Transverse colon (tissue), 4 donors: ENCODE results near the gene ARHGAP31. TPM values are rescaled to one million over a fixed set of nuclear protein-coding genes. Genes with fewer than 3 reads are reported as not detected.

Experiments
- DNase-seq: peaks from one replicate; pipeline ENCODE4 v3.0.0-alpha.2; 2019
- H3K27ac ChIP-seq, 4 donors: fragments of 200-600 bp; sonication (generic); 2 replicates each; pipeline ENCODE4 v1.5.1; 2016 to 2018; ENCODE audit warnings: inconsistent platforms in 4 of 4
- H3K27me3 ChIP-seq: fragments of 200-600 bp; sonication (generic); 2 replicates; pipeline ENCODE4 v1.5.1; 2017; ENCODE audit warnings: inconsistent platforms
- H3K36me3 ChIP-seq, 4 donors: fragments of 200-600 bp; sonication (generic); 2 replicates each; pipeline ENCODE4 v1.5.1; 2017 to 2019; ENCODE audit warnings: inconsistent platforms in 4 of 4
- H3K4me1 ChIP-seq, 4 donors: fragments of 200-600 bp; sonication (generic); 2 replicates each; pipeline ENCODE4 v1.5.1; 2017 to 2020; ENCODE audit warnings: inconsistent platforms in 4 of 4
- H3K4me3 ChIP-seq, 4 donors: fragments of 200-600 bp; sonication (generic); 1 replicate in 1 of 4; 2 replicates in 3 of 4; pipeline versions ENCODE4 v1.5.1 to v1.6.1; 2017 to 2019; ENCODE audit warnings: inconsistent platforms in 4 of 4
- H3K9me3 ChIP-seq, 2 donors: fragments of 200-600 bp; sonication (generic); 2 replicates each; pipeline ENCODE4 v1.5.1; 2017 to 2019; ENCODE audit warnings: inconsistent platforms in 2 of 2
- CTCF ChIP-seq, 5 experiments: fragments of 200-600 bp in 3 of 5; fragments of 450-650 bp in 2 of 5; sonication (generic) in 3 of 5; IDR thresholded peaks; 1 replicate in 2 of 5; 2 replicates in 3 of 5; pipeline ENCODE4 v1.5.1; 2016 to 2017; ENCODE audit warnings: antibody characterized with exemption in 5 of 5, inconsistent platforms in 3 of 5, mild to moderate bottlenecking in 2 of 5, moderate library complexity in 1 of 5
- EP300 ChIP-seq: sonication (generic); formaldehyde crosslinking; IDR thresholded peaks from one replicate; pipeline ENCODE4 v1.6.1; 2017; ENCODE audit warnings: antibody characterized with exemption, low read depth
- POLR2A ChIP-seq: fragments of 450-650 bp; IDR thresholded peaks from one replicate; pipeline ENCODE4 v1.6.1; 2016; ENCODE audit warnings: antibody characterized with exemption, mild to moderate bottlenecking, moderate library complexity
- POLR2AphosphoS5 ChIP-seq, 3 donors: sonication (generic); formaldehyde crosslinking; IDR thresholded peaks; one replicate each; pipeline ENCODE4 v1.6.1; 2016; ENCODE audit warnings: antibody characterized with exemption in 3 of 3
- WGBS, 2 donors: methylation state at CpG; one replicate each; pipeline ENCODE4 v1.1.5; 2018; ENCODE audit warnings: low coverage in 1 of 2; 5-methylcytosine and 5-hydroxymethylcytosine counted together
- in situ Hi-C, 4 donors: fragments of 200-750 bp; cut with MboI; loops; one replicate each; pipeline versions ENCODE4 v1.15.0 to v1.15.1; 2017; ENCODE audit warnings: low sequenced_read_pairs in 3 of 4, low pct_ligation_motif_present in 1 of 4, low pct_unique_long_range_greater_than_20kb in 1 of 4
- intact Hi-C: fragments of 100-400 bp; cut with DNase I; formaldehyde crosslinking; loops from one replicate; pipeline ENCODE4 v1.15.1; 2023; ENCODE audit warnings: low total_unique reads
- total RNA-seq, 4 donors: library from RNA; depleted of rRNA; stranded (reverse); fragments of >200 nt; gene quantifications; one replicate each; pipeline ENCODE4 v1.1.0, GENCODE V29; 2016

The ARHGAP31 gene
- total RNA-seq, 4 donors from 2014 or later = 6.7 to 68.5 (median 9.6) TPM

GRCh38 chr3:119342176-119342575 is 48.0 kb downstream of the ARHGAP31 start:
- intact Hi-C loops = no loop called here
- Histone ChIP-seq H3K4me1 (peaks cover 3 to 24% (median 10%) of the 10 kb centered on the region in 4 donors), H3K27ac (no peak overlapping the region), H3K9me3 (no peaks in the 10 kb centered on the region), H3K4me3 (no peak overlapping the region), H3K27me3 (no peaks in the 10 kb centered on the region), H3K36me3 (no peaks in the 10 kb centered on the region)
- in situ Hi-C loops = no loop called here
- TF ChIP-seq EP300 = no peak
- no peak for TF ChIP-seq POLR2A
- TF ChIP-seq POLR2AphosphoS5 (IDR thresholded peaks at IDR 0.05) = no peak
- TF ChIP-seq CTCF (IDR thresholded peaks at IDR 0.05) = no peak
- 86 to 92% methylated on average over 1 of the region's 1 CpG for WGBS, 2 donors
- DNase-seq = no peak

GRCh38 chr3:119343719-119344118 is 49.5 kb downstream of the ARHGAP31 start:
- in situ Hi-C loops (no loop called here), intact Hi-C loops (no loop called here)
- WGBS, 2 donors = 77 to 80% methylated on average over 3 to 5 of the region's 5 CpGs
- Histone ChIP-seq H3K27ac (peak overlapping the region in 1 of 4 donors; percentile 2), H3K9me3 (no peaks in the 10 kb centered on the region), H3K36me3 (no peaks in the 10 kb centered on the region), H3K4me1 (peaks cover 3 to 36% (median 12%) of the 10 kb centered on the region in 4 donors), H3K4me3 (no peak overlapping the region), H3K27me3 (no peaks in the 10 kb centered on the region)
- no peak for DNase-seq
- no peak for TF ChIP-seq CTCF (IDR thresholded peaks at IDR 0.05)
- TF ChIP-seq POLR2A = no peak
- no peak for TF ChIP-seq EP300
- TF ChIP-seq POLR2AphosphoS5 (IDR thresholded peaks at IDR 0.05) = no peak

GRCh38 chr3:119346076-119346496 is 51.9 kb downstream of the ARHGAP31 start:
- Histone ChIP-seq H3K4me1 (peaks cover 3 to 53% (median 20%) of the 10 kb centered on the region in 4 donors), H3K9me3 (no peaks in the 10 kb centered on the region), H3K27me3 (no peaks in the 10 kb centered on the region), H3K27ac (peak overlapping the region; percentile 31 to 67 (median 60)), H3K36me3 (no peaks in the 10 kb centered on the region), H3K4me3 (no peak overlapping the region)
- no peak for TF ChIP-seq POLR2A
- TF ChIP-seq EP300 = no peak
- peak in 1 of 3 donors; percentile 17 for TF ChIP-seq POLR2AphosphoS5 (IDR thresholded peaks at IDR 0.05)
- TF ChIP-seq CTCF (IDR thresholded peaks at IDR 0.05) = no peak
- WGBS, 2 donors = 39 to 67% methylated on average over 1 of the region's 1 CpG
- in situ Hi-C loops = no loop called here
- no peak for DNase-seq
- intact Hi-C loops = no loop called here

- intact Hi-C loops = no loop called here
- Histone ChIP-seq H3K4me3 (no peak overlapping the region), H3K36me3 (no peaks in the 10 kb centered on the region), H3K9me3 (no peaks in the 10 kb centered on the region), H3K4me1 (peaks cover 3 to 53% (median 20%) of the 10 kb centered on the region in 4 donors), H3K27me3 (no peaks in the 10 kb centered on the region), H3K27ac (peak overlapping the region; percentile 50 to 67 (median 60))
- DNase-seq = no peak
- 80 to 100% methylated on average over 1 to 3 of the region's 3 CpGs for WGBS, 2 donors
- in situ Hi-C loops = no loop called here
- no peak for TF ChIP-seq EP300
- no peak for TF ChIP-seq POLR2A
- no peak for TF ChIP-seq CTCF (IDR thresholded peaks at IDR 0.05)
- no peak for TF ChIP-seq POLR2AphosphoS5 (IDR thresholded peaks at IDR 0.05)
These were observed 52.9 kb downstream of the ARHGAP31 start for GRCh38 chr3:119347036-119347435.
